ENCODE data around the gene KCNH8.

The KCNH8 gene

DNA sequence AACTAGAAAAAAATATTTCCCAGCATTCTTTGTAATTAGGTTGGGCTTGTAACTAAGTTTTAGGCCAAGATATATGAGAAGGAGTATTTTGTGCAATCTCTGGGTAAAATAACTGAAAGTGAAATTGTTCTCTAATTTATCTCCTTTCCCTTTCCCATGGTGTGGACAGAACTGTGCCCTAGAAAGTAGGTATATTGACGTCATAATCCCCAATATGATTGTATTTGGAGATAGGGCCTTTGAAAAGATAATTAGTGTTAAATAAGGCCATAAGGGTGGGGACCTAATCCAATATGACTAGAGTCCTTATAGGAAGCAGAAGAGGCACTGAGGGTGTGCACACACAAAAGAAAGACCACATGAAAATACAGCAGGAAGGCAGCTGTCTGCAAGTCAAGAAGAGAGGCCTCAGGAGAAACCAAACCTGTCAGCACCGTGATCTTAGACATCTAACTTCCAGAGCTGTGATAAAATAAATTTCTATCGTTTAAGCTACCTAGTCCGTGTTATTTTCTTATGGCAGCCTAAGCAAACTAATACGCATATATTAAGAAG lies 106.6 kb downstream of the KCNH8 start:
- no peak for DNase-seq

DNA sequence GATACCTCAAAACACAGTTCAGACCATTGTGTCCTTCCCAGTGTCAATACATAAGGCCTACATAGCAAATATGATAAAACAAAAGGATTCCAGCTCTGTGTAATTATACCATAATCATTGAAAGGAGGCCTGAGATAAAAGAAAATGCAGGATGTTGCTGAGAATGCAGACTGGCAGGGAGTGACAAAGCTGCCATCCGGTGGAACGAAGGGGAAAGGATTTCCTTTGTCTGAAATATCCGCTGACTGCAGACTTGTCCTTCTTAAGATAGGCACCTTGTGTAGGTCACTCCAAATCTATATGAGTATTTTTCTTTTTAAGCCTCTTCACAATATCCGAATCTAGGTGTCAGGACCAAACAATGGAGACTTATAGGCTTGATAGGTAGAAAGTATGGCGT lies 108.0 kb downstream of the KCNH8 start:
- no peak for DNase-seq

DNA sequence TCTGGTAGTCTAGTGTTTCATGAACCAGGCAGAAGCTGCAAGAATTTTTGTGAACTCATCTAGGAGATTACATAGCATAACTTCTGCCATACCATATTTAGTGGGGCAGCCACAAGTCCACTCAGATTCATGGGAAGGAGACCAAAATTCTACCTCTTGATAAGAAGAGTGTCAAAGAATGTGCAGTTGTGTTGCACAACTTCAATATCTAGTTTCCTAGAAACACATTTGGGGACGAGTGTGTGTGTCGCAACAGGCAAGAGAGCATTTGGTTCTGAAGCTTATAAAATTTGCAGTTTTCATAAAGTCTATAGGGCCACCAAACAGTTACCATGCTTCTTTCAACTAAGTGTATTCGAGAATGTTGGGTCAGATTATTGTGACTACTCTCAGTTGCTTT lies 115.3 kb downstream of the KCNH8 start:
- DNase-seq, result no peak

DNA sequence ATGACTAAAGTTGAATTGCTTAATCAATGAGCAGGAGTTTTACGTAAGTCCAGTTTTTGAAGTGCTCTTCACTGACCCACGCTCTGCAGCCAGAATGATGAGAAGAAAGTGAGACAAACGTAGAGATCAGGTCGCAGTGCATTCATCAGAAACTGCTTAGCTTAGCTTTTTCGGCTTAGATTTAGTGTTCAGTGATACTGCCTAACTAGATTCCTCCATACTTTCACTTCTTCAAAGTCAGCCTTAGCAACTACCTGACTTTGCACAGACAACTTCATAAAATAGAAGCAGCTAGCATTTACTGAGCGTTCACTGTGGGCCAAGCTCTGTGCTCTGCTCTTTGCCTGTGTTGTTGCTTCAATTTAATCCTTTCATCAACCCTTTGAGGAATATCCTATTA lies 116.1 kb downstream of the KCNH8 start:
- no peak for DNase-seq

DNA sequence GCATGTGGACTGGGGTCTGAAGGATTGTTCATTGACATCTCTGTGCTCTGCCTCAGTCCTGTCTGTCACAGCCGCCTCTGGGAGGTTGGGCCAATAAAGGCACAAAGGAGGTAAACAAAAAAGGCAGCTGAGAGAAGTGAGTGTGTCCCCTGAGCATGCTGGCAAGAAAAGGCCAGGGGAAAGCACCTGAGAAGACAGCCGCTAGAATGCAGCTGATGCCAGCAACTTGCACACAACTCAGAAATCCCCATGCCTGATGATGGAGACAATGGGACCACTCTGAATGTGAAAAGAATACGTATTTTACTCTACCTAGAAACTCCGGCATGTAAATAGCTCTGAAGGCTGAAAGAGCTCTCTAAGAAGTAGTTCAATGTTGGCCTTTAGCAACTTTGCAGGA lies 118.7 kb downstream of the KCNH8 start:
- DNase-seq, result no peak

DNA sequence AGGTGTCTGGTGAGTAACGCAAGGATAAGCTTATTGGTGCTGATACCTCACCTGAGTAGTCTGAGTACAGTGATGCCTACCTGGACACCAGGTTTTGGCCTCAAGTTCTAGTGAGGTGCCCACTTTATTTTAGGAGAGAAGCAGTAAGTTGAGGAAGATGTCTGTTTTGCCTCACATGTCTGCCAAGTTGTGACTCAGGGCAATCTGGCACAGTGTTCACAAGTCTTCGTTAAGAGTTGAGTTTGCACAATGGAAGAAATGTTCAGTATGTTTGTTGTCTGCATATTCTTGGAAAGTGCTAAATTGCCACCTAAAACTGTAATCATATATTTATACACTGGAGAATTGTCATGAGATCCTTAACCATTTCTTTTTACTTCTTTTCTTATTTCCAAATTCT lies 122.2 kb downstream of the KCNH8 start:
- DNase-seq, result no peak

DNA sequence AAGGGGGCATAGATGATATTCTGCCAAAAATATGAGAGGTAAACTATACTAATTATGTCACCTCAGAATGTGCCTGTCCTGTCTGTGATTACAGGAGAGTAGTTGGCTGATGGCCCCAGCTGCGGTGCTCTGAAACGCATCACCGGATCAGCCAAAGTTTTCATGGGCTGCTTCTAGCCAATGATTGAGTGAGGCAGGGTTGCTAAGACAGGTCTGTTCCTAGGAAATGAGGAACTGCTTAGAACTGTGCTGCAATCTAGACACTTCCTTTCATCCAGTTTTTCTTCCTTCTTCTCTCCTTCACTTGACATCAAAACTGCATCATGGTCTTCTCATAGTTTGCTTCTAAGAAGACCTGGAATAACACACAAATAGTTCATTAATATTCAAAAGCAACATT lies 124.0 kb downstream of the KCNH8 start:
- DNase-seq, result no peak

DNA sequence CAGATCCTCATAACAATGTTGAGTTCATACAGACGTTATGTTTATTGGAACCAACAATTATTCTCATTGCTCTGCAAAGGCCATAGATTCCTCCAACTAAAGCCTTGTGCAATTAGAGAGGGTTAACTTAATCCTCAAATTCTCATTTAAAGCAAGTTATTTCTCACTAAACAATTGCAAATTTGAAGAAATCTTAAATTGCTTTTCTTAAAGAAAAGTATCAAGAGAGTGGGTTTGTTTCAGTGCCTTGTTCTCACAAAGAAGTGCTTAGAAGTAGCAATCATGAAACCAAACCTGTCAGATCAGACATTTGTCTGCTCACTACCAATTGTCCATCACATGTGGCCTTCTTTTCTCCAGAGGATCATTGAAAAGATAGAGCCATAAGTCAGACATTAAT lies 124.8 kb downstream of the KCNH8 start:
- no peak for DNase-seq

DNA sequence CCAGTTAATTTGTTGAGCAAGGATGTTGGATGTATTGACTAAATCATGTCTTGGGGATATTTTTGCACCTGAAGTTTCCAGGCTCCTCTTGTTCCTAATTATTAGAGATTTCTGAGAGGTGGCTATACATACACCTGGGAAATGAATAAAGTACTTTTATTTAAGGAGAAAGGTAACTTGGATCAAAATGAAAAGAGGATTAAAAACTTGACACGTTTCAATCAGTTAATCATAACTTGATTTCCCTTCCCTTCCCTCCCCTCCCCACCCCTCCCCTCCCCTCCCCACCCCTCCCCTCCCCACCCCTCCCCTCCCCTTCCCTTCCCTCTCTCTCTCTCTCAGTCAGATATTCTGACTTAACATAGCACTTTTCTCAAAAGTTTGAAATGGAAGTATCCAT lies 126.3 kb downstream of the KCNH8 start:
- no peak for DNase-seq

DNA sequence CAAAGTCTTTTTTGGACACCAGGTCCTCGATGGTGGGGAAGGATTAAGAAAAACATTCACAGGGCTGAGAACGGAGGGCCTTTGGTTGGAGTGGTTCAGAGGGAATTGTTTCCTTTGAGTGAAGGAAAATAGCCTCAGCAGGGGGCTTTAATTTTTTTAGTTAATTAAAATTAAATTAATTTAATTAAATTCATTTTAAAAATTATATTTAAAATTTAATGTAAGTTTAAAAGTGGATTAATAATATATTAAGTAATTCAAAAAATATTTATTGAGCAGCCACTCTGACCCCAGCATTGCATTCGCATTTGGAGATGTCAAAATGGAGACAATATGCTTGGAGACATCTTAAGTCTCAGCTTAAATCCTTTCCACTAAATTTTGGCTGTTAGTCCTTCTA lies 136.7 kb downstream of the KCNH8 start:
- no peak for DNase-seq

DNA sequence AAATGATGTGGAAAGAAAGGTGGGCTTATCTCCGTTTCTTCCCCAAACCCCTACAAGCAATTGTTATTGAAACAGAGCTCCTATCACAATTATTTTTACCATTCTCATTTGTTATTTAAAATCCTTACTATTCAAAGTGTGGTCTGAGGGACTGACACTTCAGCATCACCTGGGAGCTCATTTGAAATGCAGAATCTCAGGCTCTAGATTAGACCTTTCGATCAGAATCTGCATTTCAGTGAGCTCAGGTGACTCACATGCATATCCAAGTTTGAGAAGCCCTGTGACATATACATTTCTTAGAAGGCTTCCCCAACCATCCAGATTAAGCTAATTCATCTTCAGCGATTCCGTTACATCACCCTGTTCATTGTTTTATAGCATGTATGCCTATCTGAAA lies 145.0 kb downstream of the KCNH8 start:
- DNase-seq, result no peak

DNA sequence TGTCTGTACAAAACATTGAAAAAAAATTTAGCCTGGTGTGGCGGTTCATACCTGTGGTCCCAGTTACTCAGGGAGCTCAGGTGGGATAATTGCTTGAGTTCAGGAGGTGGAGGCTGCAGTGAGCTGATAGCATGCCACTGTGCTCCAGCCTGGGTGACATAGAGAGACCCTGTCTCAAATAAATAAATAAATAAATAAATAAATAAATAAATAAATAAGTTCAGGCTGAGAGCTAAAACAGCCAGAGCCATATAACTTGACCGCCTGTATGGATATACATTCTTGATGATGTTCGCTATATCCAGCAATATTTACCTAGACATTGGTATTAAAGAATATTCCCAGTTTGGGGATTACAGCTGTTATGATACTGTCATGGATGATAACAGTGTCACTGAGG lies 146.9 kb downstream of the KCNH8 start:
- no peak for DNase-seq

DNA sequence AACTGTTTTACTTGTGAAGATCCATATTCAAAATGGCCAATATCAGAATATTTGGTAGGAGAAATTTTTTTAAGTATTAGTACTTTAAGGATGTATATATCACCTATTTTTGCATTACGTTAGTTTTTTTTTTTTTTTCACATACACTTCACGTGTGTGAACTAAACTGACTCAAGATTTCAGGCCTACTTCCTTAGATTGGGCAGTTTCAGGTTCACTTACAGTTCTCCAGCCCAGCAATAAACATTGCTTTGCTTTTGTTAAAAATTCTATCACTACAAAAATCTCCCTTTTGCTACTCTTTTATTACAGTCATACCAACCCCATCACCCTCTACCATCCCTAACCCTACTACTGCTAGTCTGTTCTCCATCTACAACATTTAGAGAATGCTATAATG lies 183.6 kb downstream of the KCNH8 start:
- DNase-seq, result no peak

DNA sequence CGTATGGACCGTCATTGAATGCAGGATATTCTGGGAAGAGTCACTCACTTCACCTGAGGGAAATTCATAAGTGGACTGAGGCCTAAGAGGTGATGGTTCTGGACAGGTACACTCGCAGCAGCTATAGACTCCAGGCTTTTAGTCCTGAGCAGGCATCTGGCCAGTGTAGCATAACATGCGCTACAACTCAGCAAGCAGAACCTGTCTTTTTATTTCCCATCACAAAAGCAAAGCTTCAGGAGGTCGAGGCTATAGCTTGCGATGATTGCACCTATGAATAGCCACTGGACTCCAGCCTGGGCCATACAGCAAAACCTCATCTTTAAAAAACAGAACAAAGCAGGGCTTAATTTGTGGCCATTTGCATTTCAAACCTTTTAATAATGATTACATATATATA lies 185.8 kb downstream of the KCNH8 start:
- DNase-seq, result no peak

DNA sequence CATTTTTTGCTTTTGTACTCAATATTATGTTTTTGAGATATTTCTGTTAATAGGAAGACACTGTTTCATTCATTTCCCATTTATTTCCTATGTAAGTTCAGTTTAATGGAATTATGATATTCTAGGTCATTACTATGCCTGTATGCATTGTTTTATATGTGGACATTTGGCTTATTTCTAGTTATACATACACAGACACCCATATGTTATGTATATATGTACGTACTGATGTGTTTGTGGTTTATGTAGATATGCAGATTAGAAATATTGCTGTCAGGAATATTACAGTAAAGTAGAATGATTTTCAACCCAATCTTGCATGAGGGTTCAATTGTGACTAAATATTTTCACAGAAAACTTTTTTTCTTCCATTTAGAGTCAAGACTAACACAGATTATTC lies 190.5 kb downstream of the KCNH8 start:
- DNase-seq, result no peak

DNA sequence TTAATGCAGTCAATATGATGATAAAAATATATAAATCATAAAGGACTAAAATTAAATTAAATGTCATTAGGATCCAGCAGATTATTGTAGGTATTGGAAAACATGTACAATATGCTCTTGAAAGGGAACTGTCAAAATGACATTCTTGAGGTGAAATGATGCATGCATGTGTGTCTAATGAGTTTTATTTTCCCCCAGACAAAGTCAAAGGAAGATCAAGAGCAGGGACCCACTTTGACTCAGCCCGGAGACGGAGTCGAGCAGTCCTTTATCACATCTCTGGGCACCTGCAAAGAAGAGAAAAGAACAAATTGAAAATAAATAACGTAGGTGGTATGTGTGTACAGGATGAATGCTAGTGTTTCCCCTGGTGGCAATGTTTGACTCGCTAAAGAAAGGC lies 194.1 kb downstream of the KCNH8 start:
- no peak for DNase-seq

DNA sequence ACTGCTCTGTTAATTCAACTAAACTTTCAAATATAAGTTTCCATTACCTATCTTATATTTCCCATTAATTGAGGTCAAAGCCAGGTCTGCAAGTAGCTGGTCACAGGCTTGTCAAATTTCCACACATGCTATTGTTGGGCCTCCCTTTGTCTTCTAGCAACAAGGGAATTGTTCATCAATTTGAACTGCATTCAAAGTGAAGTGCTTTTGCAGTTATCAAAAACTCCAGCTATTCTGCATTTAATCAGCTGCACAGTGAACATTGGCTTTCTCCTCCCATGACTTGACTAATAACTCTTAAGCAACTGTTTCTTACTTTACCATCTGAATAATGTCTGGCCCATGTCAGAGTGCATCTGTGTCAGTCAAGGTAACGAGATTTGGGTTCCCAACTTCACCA lies 198.4 kb downstream of the KCNH8 start:
- DNase-seq, result no peak

DNA sequence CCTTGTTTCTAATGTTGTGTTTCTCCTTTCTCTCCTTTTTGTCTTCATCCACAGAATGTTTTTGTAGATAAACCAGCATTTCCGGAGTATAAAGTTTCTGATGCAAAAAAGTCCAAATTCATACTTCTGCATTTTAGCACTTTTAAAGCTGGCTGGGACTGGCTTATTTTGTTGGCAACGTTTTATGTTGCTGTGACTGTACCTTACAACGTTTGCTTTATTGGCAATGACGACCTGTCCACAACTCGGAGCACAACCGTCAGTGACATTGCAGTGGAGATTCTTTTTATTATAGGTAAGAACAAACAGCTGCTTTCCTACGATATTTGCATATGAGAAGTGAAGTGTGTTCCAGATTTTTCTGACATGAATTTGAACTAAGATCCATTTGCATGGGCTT lies 199.4 kb downstream of the KCNH8 start:
- no peak for DNase-seq

DNA sequence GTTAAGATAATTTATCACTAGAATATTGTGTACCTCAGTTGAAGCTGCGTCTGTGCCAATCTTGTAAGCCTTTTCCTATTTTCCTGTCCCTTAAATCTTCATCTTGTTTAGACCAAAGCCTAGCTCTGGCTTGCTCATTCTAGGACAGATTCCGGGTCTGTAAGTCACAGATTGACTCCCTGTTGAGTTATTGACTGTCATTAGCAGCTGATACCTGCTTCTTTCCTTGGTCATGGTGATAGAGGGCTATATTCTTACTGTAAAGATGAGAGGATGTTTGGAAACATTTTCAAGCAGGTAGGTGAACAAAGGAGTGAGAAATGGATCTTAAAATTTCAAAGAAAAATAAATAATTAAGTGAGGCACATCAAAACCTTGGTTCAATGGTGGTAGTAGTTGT lies 200.2 kb downstream of the KCNH8 start:
- DNase-seq, result no peak

DNA sequence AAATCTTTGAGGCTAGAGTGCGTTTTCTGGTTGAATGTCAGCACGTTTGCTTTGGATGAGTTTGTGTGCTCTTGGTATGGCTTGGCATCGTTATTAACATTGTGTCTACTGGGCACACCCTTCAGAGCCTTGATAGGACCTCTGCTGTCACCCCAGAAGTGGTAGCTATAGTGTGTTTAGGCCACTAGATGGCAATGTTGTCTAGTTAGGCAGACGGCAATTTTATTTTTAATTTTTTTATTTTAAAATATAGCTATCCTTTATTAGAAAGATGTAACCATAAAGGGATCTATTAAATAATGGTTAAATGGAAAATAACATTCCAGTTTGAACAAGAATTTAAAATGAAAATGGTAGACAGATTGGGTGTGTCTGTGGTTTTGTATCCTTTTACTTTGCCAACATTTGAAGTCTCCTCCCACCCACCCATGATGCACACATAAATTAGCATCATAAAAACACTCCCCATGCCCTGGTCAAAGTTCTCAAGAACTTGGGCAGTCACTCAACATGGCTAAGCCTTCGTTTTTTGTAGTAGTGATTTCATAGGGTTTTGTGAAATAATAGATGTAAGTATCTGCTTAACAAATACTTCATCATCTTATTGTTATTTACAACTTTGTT lies 200.7 kb downstream of the KCNH8 start:
- no peak for DNase-seq

DNA sequence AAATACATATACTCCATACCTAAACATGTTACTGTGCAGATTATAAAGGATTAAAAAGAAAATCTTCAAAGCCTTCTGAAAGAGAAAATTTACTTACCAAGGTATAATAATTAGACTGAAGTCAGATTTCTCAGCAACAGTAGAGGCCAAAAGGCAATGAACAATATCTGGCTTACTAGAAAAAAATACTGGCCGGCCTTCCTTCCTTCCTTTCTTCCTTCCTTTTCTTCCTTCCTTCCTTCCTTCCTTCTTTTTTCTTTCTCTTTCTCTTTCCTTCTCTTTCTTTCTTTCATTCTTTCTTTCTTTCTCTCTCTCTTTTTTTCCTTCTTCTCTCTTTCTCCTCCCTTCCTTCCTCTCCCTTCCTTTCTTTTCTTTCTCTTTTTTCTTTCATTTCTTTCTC lies 209.6 kb downstream of the KCNH8 start:
- DNase-seq, result no peak

DNA sequence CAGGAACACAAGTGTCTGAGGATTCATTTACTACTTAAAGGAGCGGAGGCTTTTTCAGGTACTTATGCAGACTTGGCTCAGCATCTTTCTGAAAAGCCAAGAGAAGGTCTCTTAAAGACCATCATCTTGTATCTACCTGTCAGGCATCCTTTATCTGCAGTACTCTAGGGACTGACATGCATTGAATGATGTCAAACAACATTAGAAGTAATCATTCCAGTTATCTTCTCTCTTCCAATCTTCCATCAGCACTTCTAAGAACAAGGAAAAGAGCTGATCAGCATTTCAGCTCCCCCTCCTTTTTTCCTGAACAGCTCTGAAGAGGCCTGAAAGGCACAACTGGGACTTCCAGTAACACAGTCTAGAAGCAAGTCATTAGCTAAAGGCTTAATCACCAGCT lies 214.8 kb downstream of the KCNH8 start:
- DNase-seq, result no peak

DNA sequence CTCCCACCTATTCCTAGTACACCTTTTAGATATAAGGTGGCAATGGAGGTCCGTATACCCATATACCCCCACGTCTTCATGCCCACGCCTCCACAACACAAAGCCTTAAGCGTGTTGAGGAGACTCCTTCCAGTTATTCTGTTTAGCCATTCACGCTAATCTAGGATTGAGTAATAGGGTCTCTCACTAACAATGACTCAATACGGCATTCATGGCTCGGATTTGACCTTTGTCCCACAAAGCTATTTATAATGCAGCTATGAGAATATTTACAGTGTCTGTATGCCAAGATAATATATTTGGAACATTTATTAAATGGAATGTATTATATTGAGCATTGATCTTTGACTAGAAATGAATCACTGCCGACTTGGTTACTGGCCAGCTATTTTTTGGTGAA lies 215.8 kb downstream of the KCNH8 start:
- DNase-seq, result no peak

DNA sequence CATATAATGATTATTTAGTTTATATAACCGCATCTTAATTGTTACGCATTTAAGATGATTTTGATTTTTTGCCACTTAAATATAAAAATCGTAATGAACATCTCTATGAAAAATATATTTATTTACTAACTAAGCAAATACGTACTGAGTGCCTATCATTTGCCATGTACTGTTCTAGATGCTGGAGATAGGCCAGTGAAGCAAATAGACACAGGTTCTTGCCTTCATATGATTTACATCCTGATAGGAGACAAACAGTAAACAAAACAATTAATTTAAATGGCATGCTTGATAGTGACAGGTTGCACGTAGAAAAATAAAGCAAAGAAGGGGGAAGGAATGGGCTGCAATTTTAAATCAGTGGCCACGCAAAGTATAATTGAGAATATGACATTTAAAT lies 217.2 kb downstream of the KCNH8 start:
- no peak for DNase-seq

DNA sequence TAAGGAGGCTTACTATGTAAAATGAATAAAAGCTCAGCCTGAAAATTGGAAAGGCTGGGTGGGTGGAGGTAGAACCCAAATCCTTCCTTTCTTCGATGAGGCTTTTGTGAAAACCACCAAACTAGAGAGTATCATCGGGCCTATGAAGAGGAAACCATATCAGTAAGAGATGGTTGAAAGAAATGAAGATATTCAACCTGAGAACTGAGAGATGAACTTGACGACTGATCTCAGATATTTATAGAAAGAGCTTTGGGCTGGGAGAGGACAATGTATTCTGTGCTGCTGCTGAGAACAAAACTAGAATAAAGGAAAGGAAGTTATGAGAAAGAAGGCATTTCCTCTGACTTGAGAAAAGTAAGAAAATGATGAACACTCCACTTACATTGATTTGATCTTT lies 236.6 kb downstream of the KCNH8 start:
- DNase-seq, result no peak

DNA sequence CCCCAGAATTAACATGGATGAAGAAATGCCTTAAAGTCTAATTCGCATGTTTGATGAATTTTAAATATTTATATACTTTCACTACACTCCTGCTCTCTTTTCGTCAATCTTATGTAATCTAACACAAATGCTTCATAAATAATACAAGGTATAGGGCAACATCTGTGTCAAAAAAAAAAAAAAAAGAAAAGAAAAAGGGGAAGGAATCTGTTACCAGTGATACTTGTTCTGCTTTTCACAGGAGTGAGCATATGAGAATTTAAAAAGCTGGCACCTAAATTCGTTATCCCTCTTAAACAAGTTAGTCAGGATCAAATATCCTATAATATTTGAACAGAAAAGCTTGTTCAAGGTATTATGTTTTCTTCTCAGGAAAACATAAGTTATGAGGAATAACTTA lies 243.8 kb downstream of the KCNH8 start:
- DNase-seq, result no peak

All from left hindlimb (tissue), 1 donor.